Immature natural killer cell (primary cell): ENCODE measurements around the gene ZNF862. TPM values are rescaled to one million over a fixed set of nuclear protein-coding genes. Genes with fewer than 3 reads are reported as not detected.

Source experiments
- DNase-seq, 3 donors: peaks; one replicate each; pipeline ENCODE4 v3.0.0; 2022; ENCODE audit warnings: mixed read lengths in 1 of 3
- H3K27ac Mint-ChIP-seq, 6 donors: one replicate each; pipeline ENCODE4 v1.8.0; 2020; ENCODE audit warnings: mixed read lengths in 6 of 6, mild to moderate bottlenecking in 5 of 6, inconsistent platforms in 4 of 6, moderate library complexity in 3 of 6
- H3K27me3 Mint-ChIP-seq, 3 donors: one replicate each; pipeline ENCODE4 v1.8.0; 2020 to 2021; ENCODE audit warnings: low read depth in 3 of 3, mild to moderate bottlenecking in 3 of 3, mixed read lengths in 3 of 3, moderate library complexity in 3 of 3, inconsistent platforms in 1 of 3
- H3K36me3 Mint-ChIP-seq, 3 donors: one replicate each; pipeline ENCODE4 v1.8.0; 2020; ENCODE audit warnings: mixed read lengths in 3 of 3, inconsistent platforms in 2 of 3, mild to moderate bottlenecking in 2 of 3
- H3K4me1 Mint-ChIP-seq, 2 donors: one replicate each; pipeline ENCODE4 v1.8.0; 2020; ENCODE audit warnings: inconsistent platforms in 2 of 2, mild to moderate bottlenecking in 2 of 2, mixed read lengths in 2 of 2, moderate library complexity in 1 of 2
- H3K4me3 Mint-ChIP-seq, 5 donors: one replicate each; pipeline ENCODE4 v1.8.0; 2020; ENCODE audit warnings: mild to moderate bottlenecking in 5 of 5, mixed read lengths in 5 of 5, inconsistent platforms in 3 of 5, moderate library complexity in 3 of 5
- H3K9me3 Mint-ChIP-seq, 6 donors: one replicate each; pipeline ENCODE4 v1.8.0; 2020; ENCODE audit warnings: mild to moderate bottlenecking in 6 of 6, mixed read lengths in 6 of 6, inconsistent platforms in 4 of 6, moderate library complexity in 3 of 6
- polyA plus RNA-seq, 3 donors: library from polyadenylated mRNA; unstranded; fragments of 300-500 nt; fragmentation: Illumina TruSeq; gene quantifications; one replicate each; pipeline ENCODE4 v1.2.3, GENCODE V29; 2021

ZNF862 gene
- polyA plus RNA-seq, 3 donors from 2014 or later = 1.9 to 5.5 (median 2.5) TPM

GRCh38 chr7:149836434-149836833 is 1.7 kb upstream of the ZNF862 start:
- Mint-ChIP-seq H3K4me1 (peaks cover 18 to 25% of the 10 kb centered on the region in 2 donors), H3K27me3 (peaks cover 7 to 17% (median 9%) of the 10 kb centered on the region in 3 donors), H3K27ac (no peak overlapping the region), H3K36me3 (no peaks in the 10 kb centered on the region), H3K9me3 (no peaks in the 10 kb centered on the region), H3K4me3 (no peak overlapping the region)
- DNase-seq = no peak

GRCh38 chr7:149837564-149838223 is 481 bp upstream of the ZNF862 start:
- no peak for DNase-seq
- Mint-ChIP-seq H3K36me3 (no peaks in the 10 kb centered on the region), H3K4me3 (peak overlapping the region; percentile 89 to 93 (median 91)), H3K27ac (peak overlapping the region; percentile 77 to 91 (median 88)), H3K4me1 (peaks cover 18 to 25% of the 10 kb centered on the region in 2 donors), H3K9me3 (no peaks in the 10 kb centered on the region), H3K27me3 (peaks cover 6 to 17% (median 7%) of the 10 kb centered on the region in 3 donors)

GRCh38 chr7:149838992-149839408 is 825 bp downstream of the ZNF862 start:
- no peaks in the 10 kb centered on the region for H3K9me3 Mint-ChIP-seq
- H3K27ac Mint-ChIP-seq = peak overlapping the region in 5 of 6 donors; percentile 26 to 71 (median 41)
- no peak for DNase-seq
- no peaks in the 10 kb centered on the region for H3K36me3 Mint-ChIP-seq
- peaks cover 0 to 17% (median 5%) of the 10 kb centered on the region in 3 donors for H3K27me3 Mint-ChIP-seq
- H3K4me1 Mint-ChIP-seq = peaks cover 18 to 25% of the 10 kb centered on the region in 2 donors
- peak overlapping the region; percentile 68 to 93 (median 89) for H3K4me3 Mint-ChIP-seq

- Mint-ChIP-seq H3K4me3 (peak overlapping the region; percentile 68 to 93 (median 89)), H3K4me1 (peaks cover 18 to 25% of the 10 kb centered on the region in 2 donors), H3K27ac (no peak overlapping the region), H3K36me3 (no peaks in the 10 kb centered on the region), H3K27me3 (peaks cover 0 to 13% (median 5%) of the 10 kb centered on the region in 3 donors), H3K9me3 (no peaks in the 10 kb centered on the region)
- no peak for DNase-seq
Observed at GRCh38 chr7:149839933-149840332, 1.8 kb downstream of the ZNF862 start.

GRCh38 chr7:149843566-149843965 is 5.4 kb downstream of the ZNF862 start:
- Mint-ChIP-seq H3K4me3 (no peak overlapping the region), H3K4me1 (peaks cover 12 to 17% of the 10 kb centered on the region in 2 donors), H3K36me3 (peaks cover 7 to 13% (median 9%) of the 10 kb centered on the region in 3 donors), H3K27ac (no peak overlapping the region), H3K9me3 (no peaks in the 10 kb centered on the region), H3K27me3 (peaks cover 0 to 2% (median 0%) of the 10 kb centered on the region in 3 donors)
- DNase-seq = no peak

- Mint-ChIP-seq H3K4me3 (no peak overlapping the region), H3K27ac (no peak overlapping the region), H3K9me3 (no peaks in the 10 kb centered on the region), H3K4me1 (peaks cover 5 to 9% of the 10 kb centered on the region in 2 donors), H3K36me3 (peaks cover 7 to 18% (median 10%) of the 10 kb centered on the region in 3 donors), H3K27me3 (peaks cover 0 to 2% (median 0%) of the 10 kb centered on the region in 3 donors)
- no peak for DNase-seq
Observed at GRCh38 chr7:149844445-149844844, 6.3 kb downstream of the ZNF862 start.

- Mint-ChIP-seq H3K27ac (no peak overlapping the region), H3K4me3 (no peak overlapping the region), H3K4me1 (peaks cover 1 to 4% of the 10 kb centered on the region in 2 donors), H3K27me3 (peaks cover 0 to 1% (median 0%) of the 10 kb centered on the region in 3 donors), H3K36me3 (peaks cover 7 to 24% (median 11%) of the 10 kb centered on the region in 3 donors), H3K9me3 (no peaks in the 10 kb centered on the region)
- DNase-seq = no peak
Observed at GRCh38 chr7:149845257-149845980, 7.2 kb downstream of the ZNF862 start.

- DNase-seq = no peak
- Mint-ChIP-seq H3K36me3 (peaks cover 7 to 30% (median 17%) of the 10 kb centered on the region in 3 donors), H3K27ac (no peak overlapping the region), H3K9me3 (no peaks in the 10 kb centered on the region), H3K4me1 (peaks cover 0 to 4% of the 10 kb centered on the region in 2 donors), H3K4me3 (no peak overlapping the region), H3K27me3 (no peaks in the 10 kb centered on the region)
Observed at GRCh38 chr7:149846021-149846420, 7.8 kb downstream of the ZNF862 start.

- no peaks in the 10 kb centered on the region for H3K4me1 Mint-ChIP-seq
- H3K27me3 Mint-ChIP-seq = no peaks in the 10 kb centered on the region
- DNase-seq = no peak
- H3K36me3 Mint-ChIP-seq = peaks cover 7 to 30% (median 17%) of the 10 kb centered on the region in 3 donors
- no peak overlapping the region for H3K27ac Mint-ChIP-seq
- no peaks in the 10 kb centered on the region for H3K9me3 Mint-ChIP-seq
- no peak overlapping the region for H3K4me3 Mint-ChIP-seq
Observed at GRCh38 chr7:149846436-149847046, 8.4 kb downstream of the ZNF862 start.

- peaks cover 0 to 2% (median 0%) of the 10 kb centered on the region in 3 donors for H3K27me3 Mint-ChIP-seq
- H3K36me3 Mint-ChIP-seq = peaks cover 10 to 34% (median 17%) of the 10 kb centered on the region in 3 donors
- H3K27ac Mint-ChIP-seq = no peak overlapping the region
- H3K4me1 Mint-ChIP-seq = no peaks in the 10 kb centered on the region
- DNase-seq = no peak
- no peak overlapping the region for H3K4me3 Mint-ChIP-seq
- no peaks in the 10 kb centered on the region for H3K9me3 Mint-ChIP-seq
Observed at GRCh38 chr7:149849174-149849573, 11.0 kb downstream of the ZNF862 start.

- peaks cover 0 to 2% (median 0%) of the 10 kb centered on the region in 3 donors for H3K27me3 Mint-ChIP-seq
- no peak overlapping the region for H3K4me3 Mint-ChIP-seq
- no peak for DNase-seq
- peaks cover 11 to 34% (median 17%) of the 10 kb centered on the region in 3 donors for H3K36me3 Mint-ChIP-seq
- no peaks in the 10 kb centered on the region for H3K9me3 Mint-ChIP-seq
- H3K27ac Mint-ChIP-seq = no peak overlapping the region
- no peaks in the 10 kb centered on the region for H3K4me1 Mint-ChIP-seq
Observed at GRCh38 chr7:149850007-149850594, 11.9 kb downstream of the ZNF862 start.

GRCh38 chr7:149850716-149851115 is 12.5 kb downstream of the ZNF862 start:
- Mint-ChIP-seq H3K4me1 (no peaks in the 10 kb centered on the region), H3K9me3 (no peaks in the 10 kb centered on the region), H3K36me3 (peaks cover 11 to 34% (median 17%) of the 10 kb centered on the region in 3 donors), H3K4me3 (no peak overlapping the region), H3K27me3 (peaks cover 0 to 2% (median 0%) of the 10 kb centered on the region in 3 donors), H3K27ac (no peak overlapping the region)
- no peak for DNase-seq

- peaks cover 0 to 2% (median 0%) of the 10 kb centered on the region in 3 donors for H3K27me3 Mint-ChIP-seq
- no peaks in the 10 kb centered on the region for H3K9me3 Mint-ChIP-seq
- peaks cover 7 to 30% (median 10%) of the 10 kb centered on the region in 3 donors for H3K36me3 Mint-ChIP-seq
- no peak for DNase-seq
- H3K4me1 Mint-ChIP-seq = no peaks in the 10 kb centered on the region
- H3K4me3 Mint-ChIP-seq = no peak overlapping the region
- no peak overlapping the region for H3K27ac Mint-ChIP-seq
Observed at GRCh38 chr7:149851449-149851848, 13.3 kb downstream of the ZNF862 start.
